Renal pelvis (tissue), 4 donors: Measurements from ENCODE around the gene C1orf21. TPM values are rescaled to one million over a fixed set of nuclear protein-coding genes. Genes with fewer than 3 reads are reported as not detected.

Experiments used
- DNase-seq: peaks from one replicate; pipeline ENCODE4 v3.0.0-alpha.2; 2013
- polyA plus RNA-seq, 3 donors: library from polyadenylated mRNA; unstranded; fragments of 120-200 nt; gene quantifications; one replicate each; pipeline ENCODE4 v1.2.1, GENCODE V29; 2013; ENCODE audit not compliant: insufficient read length in 3 of 3

Gene C1orf21
- polyA plus RNA-seq, 3 donors: 28.2 to 31.9 (median 29.2) TPM

DNA sequence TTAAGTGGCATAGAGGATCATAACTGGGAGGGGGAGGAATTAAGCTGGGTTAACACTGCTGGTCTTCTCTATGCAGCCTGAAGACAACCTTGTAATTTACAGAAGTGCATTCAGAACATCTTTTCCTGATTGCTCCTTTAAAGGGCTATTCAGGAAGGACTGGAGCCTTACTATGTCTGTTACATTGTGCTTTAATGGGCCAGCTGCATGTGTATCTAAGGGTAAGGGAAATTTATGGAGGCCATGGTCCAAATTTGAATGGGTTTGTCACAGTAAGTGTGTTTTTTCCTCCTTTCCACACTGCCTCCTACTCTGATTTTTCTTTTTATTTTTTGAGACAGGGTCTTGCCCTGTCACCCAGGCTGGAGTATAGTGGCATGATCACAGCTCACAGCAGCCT lies 19.6 kb downstream of the C1orf21 start:
- DNase-seq: no peak

DNA sequence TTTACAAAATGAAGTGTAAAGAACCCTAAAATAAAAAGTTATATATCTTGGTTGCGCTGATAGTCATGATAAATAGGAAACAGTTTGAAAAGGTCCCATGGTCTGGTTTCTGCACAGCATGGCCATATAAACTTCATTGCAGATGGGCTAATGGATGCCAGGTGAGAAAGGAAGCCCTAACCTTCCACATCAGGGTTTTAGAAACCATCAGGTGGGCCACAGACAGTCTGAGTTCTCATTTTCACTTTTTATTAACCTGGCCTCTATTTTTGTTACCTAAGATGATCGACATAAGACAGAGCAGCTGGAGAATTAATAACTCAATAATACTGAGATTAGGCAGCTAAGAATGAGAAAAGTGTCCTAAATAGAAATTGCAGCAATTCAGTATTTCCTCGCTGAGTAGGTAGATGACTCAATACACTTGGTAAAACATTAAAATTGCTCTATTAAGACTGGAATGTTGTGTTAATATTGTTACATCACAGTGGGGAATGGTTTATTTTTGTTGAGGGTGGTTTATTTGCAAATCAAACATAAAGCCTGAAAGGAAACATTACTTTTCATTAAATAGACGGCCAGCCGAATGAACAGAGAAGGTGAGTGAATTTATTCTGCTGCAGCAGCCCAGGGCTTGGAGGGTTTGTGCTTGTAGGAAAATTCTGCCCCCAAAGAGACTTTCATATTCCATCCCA lies 21.1 kb downstream of the C1orf21 start:
- DNase-seq: no peak

DNA sequence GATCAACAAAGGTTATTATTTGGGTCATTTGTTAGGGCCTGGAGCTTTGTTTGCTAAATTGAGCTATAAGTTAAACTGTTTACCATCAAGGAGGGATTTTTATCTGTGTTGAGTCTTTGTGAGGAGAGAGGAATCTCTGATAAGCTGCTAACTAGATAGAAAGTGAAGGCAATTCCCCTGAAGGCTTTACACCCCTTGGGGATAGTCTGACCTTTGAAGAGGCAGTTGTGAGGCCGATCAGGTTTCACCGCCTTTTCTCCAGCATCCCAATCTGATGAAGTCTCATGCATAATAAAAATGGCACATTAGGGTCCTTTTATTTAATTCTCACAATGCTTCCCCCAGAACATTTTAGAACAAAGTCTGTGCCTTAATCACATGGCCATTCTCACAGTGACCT lies 21.8 kb downstream of the C1orf21 start:
- no peak for DNase-seq

DNA sequence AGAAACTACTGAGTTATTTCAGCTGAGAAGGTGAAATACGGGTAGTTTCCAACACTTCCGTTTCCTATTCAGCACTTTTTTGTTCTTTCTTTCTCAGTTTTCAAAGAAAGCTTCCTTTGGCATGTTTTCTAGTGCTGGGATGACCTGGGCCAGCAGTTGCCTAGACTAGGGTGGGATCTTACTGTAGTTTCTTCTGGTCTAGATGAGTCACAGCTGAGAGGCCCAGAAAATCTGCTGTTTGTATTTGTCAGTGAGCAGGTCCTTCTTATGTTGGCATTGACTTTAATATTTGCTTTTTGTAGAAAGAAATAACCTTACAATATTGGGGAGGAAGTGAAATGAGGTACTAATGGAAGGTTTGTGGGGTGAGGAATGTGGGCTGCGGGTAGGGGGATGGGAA lies 22.2 kb downstream of the C1orf21 start:
- DNase-seq: no peak

DNA sequence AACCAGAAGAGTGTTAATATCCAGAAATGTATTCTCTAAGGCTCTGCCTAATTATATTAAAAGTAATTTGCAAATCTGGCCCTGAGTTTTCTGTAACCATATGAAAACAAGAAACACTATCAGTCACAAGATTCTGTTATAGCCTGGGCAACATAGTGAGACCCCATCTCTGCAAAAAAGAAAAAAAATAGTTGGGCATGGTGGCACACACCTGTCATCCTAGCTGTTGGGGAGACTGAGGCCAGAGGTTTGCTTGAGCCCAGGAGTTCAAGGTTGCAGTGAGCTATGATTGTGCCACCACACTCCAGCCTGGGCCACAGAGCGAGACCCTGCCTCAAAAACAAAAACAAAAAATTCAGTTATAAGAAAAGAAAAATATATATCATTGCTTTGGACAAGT lies 25.6 kb downstream of the C1orf21 start:
- DNase-seq: no peak

DNA sequence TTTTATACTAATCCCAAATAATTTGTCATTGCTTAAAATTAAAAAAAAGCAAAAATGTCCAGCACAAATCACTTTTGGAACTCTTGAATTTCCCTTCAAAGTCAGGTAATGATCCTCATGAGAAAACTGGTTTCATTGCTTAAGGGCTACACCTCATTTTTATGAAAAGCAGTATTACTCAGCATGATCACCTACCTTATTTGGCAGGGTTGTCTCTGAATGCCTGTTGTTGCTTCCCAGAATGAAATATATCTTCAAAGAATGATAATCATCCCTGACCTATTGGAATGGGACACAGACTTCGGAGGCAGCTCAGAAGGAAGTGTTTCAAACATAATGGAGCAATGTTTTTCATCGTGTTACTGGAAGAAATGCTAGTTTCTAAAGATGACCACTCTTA lies 29.7 kb downstream of the C1orf21 start:
- DNase-seq: no peak

DNA sequence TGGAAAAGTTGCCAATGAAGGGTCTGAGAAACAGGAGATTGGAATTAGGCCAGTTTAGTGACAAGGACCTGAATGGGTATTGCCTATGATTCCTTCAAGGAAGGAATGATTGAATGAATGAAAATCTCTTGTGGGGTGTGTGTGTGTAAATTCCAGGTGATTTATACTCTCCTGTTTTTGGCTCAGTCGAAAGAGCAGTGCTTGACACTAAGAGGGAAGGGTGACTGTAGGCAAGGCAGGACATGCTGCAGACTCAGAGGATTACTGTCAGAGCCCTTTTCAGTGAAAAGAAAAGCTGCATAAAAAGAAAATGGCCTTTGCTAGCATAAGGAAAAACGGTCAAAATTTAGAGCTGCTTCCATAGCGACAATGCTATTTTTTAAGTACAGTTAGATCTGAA lies 30.1 kb downstream of the C1orf21 start:
- DNase-seq: no peak

DNA sequence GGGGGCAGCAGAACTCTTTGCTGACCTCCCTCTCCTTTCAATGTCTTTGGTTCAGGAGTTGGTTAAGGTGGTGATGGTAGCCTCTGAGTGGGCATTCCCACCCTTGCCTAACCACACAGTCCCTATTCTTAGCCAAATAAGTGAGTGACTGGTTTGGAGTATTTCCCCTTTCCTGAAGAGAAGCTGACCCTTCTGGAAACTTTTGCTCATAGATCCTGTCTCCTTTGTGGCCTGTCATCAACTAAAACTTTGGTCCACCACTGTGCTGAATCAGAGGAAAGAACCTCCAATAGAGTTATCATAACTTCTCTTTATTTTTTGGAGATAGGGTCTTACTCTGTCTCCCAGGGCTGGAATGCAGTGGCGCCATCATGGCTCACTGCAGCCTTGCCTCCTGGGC lies 31.1 kb downstream of the C1orf21 start:
- no peak for DNase-seq

DNA sequence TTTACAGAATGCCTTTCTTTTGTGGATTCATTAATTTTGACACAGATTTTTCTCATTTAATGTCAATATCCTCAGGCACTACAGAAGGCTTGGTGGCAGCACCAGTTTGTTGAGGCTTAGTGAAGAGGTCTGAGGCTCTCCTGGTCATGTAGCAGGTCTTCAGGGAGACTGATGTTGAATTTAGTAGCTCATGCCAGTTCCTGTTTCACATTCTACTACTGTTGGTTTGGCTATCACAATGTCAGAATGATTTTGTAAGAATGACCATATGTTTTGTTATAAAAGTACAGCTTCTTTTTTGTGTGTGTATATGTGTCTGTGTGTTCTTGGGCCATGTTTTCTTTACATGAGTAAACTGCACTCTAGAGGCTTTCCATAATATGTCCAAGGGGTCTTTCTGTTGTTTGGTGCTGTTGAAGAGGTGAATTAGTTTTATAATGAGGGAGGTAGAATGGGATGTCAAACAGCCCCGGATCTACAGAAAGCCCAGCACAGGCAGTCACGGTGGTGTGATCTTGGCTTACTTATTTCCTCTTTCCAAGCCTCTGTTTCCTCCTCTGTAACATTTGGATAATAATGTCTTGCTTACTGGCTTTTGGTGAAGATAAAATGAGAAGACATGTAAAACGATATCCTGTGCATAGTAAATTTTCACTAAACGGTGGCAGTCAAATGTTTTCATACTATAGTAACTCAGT lies 32.0 kb downstream of the C1orf21 start:
- no peak for DNase-seq

DNA sequence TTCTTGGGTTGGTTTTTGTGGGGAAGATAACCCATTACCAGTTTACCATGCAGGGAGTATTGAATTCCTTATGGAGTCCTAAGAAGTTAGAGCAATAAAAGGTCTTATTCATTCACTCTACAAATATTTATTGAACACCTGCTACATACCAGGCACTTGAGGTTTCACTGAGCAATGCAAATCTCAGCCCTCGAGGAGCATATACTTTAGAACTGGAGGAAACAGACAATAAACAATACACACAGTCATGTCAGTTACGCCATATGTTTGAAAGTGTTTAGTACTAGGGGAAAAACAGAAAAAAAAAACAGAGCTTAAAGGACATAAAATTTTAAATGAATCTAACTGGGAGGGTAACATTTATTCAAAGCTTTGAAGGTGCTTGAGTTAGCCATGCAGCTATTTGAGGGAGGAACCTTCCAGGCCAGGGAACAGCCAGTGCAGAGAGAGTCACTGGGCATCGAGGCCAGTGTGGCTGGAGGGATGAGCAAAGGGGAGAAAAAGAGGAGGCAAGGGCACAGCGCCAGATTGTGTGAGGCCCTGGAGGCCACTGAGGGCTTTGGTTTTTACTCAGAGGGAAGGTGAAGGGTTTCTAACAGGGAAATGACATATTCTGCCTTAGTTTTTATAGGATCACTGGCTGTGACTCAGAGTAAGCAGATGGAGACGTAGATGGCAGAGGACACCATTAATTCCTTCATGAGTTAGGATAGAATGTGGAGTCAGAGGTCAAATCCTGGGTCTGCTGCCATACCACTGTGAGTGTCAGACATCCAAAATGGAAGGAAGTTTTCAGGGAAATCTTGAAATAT lies 32.7 kb downstream of the C1orf21 start:
- no peak for DNase-seq

DNA sequence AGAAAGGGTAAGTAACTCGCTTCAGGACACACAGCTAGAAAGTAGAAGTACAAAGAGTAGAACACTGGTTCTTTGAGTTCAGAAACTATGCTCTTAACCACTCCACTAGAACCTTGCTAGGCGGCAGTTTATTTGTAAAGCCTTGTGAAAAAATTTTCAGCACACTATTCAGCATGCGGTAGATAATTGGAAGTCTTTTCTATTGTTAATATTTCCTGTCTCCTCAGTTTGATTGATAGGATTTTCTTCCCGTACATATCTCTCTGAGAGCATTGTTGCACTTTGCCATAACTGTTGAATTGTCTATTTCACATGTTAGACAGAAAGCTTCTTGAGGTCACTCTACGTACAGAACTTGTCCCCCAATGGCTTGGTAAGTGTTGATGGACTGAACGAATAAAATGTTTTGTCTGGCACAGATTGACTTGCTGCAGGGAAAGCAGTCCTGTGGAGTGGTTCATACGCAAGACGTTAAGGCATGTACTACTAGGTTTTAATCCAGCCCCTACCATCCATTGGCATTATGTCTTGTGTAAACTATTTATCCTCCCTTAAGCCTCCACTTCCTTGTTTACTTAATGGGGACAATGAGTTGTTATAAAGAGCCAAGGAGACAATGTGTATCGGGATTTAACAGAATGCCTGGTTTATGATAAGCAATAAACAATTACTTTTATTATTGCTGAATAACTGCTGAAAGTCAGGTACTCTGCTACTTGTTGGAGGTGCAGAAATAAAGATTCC lies 35.8 kb downstream of the C1orf21 start:
- DNase-seq: no peak

DNA sequence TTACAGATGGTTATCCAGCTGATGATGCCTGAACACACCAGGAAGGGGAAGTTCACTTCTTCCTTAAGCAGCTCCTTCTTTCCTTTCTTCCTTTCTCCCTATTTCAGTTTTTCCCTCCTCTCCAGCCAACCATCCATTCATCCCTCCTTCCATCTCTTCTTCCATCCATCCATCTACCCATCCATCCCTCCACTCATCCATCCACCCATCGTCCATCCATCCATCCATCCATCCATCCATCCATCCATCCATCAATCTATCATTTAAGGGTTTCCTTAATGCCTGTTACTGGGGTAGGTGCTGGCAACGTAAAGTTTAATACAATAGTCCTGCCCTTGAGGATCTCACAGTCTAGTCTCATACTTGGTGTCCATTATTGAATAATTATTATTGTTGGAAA lies 36.8 kb downstream of the C1orf21 start:
- no peak for DNase-seq

DNA sequence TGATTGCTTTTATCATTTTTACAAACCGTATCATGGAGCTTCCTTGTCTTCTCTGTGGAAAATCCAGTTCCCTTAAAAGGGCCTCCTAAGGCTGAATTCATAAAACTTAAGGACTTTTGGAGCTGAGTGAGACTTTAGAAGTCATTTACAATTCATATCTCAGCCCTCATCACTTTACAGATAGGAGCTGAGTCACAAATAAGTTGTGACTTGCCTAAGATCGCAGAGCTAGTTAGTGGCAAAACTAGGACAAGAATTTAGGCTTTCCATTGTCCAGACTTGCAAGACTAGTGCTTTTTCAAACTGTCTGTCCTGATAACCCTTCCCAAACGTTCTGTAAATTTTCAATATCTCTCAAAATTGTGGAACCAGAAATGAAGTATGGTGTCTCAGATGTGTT lies 37.3 kb downstream of the C1orf21 start:
- DNase-seq: no peak

DNA sequence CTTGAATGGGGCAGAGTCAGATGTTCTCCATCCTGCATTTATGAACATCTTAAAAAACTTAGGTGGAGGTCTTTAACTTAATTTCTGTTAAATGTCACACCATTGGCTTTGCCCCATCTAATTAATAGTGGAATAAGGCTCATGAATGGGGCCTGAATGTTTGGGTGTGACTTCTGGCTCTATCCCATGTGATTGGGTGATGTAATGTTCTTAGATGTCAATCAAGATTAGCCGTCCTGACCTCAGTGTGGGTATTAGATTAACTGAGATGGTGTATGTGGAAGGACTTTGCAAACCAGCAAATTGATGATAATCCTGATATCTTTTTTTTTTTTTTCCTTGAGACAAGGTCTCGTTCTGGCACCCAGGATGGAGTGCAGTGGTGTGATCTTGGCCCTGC lies 38.1 kb downstream of the C1orf21 start:
- no peak for DNase-seq

DNA sequence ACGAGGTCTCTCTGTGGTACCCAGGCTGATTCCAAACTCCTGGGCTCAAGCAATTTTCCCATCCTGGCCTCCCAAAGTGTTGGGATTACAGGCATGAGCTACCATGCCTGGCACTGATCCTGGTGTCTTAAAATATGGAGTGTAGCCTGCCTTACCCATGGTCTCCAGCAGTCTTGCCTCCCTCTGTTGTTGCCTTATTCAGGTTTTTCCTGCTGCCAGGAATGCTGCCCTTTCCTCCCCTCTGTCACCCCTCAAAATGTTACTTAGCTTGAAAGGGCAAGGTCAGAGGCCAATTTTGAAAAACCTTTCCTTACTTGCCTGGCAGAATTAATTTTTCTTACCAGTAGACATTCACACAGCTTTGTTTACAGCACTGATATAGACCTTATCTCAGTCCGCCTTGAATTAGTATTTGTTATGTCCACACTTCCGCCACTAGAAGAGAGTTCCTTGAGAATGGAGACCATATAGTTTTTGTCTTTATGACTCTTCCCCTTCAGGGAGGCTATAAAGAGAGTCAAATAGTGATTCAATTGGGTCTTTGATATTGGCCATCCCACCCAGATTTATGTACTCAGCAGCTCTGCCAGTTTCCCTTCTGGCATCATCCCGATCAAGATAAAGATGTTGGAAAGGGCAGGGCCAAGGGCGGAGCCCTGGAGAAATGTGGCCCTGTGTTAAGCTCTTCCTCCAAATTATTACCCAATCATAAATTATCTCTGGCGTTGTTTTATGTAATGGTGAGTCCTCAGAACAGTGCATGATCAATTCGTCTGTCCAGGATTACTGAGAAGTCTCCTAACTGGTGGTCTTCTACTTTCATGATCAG lies 38.8 kb downstream of the C1orf21 start:
- DNase-seq: no peak

DNA sequence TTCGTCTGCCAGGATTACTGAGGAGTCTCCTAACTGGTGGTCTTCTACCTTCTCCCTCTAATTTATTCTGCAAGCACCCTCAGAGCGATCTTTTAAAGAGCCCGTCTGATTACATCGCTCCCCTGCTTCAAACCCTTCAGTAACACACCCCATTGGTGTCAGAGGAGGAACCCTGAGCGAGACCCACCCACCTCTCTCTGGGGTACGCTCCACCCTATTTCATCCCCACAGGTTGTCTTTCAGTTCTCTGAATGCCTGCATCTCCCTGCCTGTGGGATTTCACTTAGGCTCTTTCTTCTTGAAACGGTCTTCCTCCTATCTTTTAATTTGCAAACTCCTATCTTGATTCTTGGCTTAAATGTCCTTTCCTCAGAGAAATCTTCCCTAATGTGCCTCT lies 39.4 kb downstream of the C1orf21 start:
- DNase-seq: no peak

DNA sequence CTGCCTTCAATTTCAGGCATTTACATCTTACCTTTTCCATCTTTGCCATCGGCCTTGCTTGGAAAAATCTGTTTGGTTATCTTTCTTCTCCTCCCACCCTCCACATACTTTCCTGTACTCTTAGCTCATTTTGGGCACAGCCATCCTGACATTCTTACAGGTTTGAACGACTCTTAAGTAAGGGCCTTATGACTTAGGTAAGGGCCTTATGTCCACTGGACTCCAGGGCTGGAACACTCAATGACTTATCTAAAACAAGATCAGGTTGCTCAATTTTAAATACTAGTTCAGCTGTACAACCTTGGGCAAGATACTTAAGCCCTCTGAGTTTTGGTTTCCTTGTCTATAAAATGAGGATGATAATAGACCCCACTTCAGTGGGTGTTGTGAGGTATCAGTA lies 40.9 kb downstream of the C1orf21 start:
- DNase-seq: no peak

DNA sequence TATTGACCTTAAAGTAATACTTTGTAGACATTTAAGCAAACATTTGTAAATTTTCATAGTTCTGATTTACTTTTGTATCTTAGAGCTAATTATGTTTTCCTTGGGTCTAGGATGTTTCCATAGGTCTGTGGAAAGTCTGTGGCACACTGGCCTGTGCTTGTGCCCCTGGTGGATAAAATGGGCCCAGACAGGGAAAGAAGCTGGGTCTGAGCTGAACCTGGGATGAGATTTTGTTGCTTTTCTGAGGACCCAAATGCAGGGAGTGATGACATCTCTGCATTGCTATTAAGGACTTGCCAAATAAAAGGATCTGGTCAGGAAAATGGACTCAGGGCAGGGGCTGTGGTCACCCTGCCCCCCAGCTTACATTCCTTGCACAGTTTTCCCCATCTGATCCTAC lies 41.8 kb downstream of the C1orf21 start:
- no peak for DNase-seq

DNA sequence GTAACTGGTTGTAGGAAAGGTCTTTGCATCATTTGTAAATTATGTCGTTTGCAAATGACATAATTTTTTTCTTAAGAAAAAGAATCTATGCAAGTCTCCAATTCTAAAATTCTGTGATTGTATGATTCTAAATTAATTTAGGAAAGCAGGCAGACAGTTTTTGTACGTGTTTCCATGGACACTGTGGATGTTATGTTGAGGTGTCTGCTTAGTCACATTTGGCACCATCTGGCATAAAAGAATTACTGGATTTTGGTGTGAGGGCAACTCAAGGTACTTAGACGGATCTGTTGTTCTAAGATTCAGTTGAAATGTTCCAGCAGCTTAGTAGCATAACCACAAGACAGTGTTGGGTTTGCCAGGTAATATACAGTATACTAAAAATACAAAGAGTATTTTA lies 42.5 kb downstream of the C1orf21 start:
- DNase-seq: no peak

DNA sequence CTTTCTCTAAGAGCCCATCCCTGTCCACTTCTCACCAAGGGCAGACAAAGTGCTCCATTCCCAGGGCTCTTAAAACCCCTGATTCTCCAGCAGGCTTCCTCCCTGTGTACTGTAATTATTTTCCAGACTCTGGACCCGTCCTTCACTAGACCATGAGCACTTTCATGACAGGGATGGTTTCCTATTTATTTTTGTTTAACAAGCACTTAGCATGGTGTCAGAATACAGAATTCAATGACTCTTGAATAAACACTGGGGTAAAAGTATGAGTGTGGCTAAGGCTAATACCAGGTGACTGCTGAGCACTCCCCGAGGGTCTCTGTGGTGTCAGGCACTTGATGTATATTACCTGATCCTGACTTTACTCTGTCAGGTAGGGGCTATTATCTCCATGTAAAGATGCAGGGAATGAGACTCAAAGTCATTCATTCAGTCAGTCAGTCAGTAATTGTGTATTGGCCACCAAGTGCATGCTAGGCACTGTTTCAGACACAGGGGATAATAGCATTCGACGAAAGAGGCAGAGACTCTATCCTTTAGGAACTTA lies 47.2 kb downstream of the C1orf21 start:
- no peak for DNase-seq

DNA sequence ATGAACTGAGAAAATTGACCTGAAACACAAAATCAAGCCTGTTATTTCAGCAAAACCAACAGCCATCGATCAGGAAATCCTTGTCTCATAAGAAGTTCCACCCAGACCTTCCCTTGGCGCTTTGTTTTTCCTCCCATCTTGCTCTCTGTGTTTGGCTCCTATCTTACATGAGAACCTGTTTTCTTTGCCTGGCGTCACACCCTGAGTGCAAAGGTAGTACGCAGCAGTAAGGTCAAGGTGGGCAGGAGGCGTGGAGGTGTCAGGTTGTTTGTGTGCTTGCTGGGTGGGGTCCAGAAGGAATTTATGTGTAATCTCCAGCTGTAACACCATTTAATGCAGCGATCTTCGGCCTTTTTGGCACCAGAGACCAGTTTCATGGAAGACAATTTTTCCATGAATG lies 50.5 kb downstream of the C1orf21 start:
- no peak for DNase-seq
